Right atrium auricular region (tissue), 2 donors: ENCODE results near the gene HSPA5. TPM values are rescaled to one million over a fixed set of nuclear protein-coding genes. Genes with fewer than 3 reads are reported as not detected.

Experiments used
- DNase-seq: peaks from one replicate; pipeline ENCODE4 v3.0.0-alpha.2; 2019; ENCODE audit warnings: low spot score
- H3K27ac ChIP-seq, 2 donors: fragments of 200-600 bp; sonication (generic); 1 replicate in 1 of 2; 2 replicates in 1 of 2; pipeline ENCODE4 v1.5.1; 2016 to 2019
- H3K27me3 ChIP-seq, 2 donors: fragments of 200-600 bp; sonication (generic); one replicate each; pipeline versions ENCODE4 v1.5.1 to v1.6.0; 2017 to 2019
- H3K36me3 ChIP-seq: fragments of 200-600 bp; sonication (generic); one replicate; pipeline ENCODE4 v1.5.1; 2016
- H3K4me1 ChIP-seq, 2 donors: fragments of 200-600 bp; sonication (generic); one replicate each; pipeline versions ENCODE4 v1.5.1 to v1.6.0; 2017 to 2019
- H3K4me3 ChIP-seq, 2 donors: fragments of 200-600 bp; sonication (generic); 1 replicate in 1 of 2; 2 replicates in 1 of 2; pipeline ENCODE4 v1.5.1; 2017 to 2019; ENCODE audit warnings: mild to moderate bottlenecking in 1 of 2, moderate library complexity in 1 of 2
- H3K9me3 ChIP-seq, 2 donors: fragments of 200-600 bp; sonication (generic); one replicate each; pipeline ENCODE4 v1.5.1; 2019
- total RNA-seq, 2 donors: library from RNA; depleted of rRNA; stranded (reverse); fragments of >200 nt; gene quantifications; one replicate each; pipeline ENCODE4 v1.1.0, GENCODE V29; 2016
- TF ChIP-seq, protein P1 (sequence below), 2 donors: fragments of 200-600 bp; sonication (generic); IDR thresholded peaks; one replicate each; pipeline ENCODE4 v1.5.1; 2019; ENCODE audit warnings: antibody characterized with exemption in 2 of 2

HSPA5 gene
- total RNA-seq, 2 donors from 2014 or later, result 128 to 162 TPM

DNA sequence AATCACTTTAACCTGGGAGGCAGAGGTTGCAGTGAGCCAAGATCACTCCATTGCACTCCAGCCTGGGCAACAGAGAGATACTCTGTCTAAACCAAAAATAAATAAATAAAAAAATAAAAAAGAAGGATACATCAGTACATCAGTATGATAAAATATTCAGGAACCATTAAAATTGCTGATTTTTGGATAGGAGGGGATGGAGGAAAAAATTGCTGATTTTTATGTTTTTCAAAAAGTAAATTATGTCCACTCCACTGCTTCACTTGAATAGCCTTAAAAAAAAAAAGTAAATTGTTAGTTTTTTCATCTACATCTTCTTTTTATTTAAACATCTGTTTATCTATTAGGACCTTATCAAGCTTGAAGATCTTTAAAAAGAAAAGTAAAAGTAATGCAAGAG lies 13.1 kb upstream of the HSPA5 start:
- DNase-seq, result no peak

DNA sequence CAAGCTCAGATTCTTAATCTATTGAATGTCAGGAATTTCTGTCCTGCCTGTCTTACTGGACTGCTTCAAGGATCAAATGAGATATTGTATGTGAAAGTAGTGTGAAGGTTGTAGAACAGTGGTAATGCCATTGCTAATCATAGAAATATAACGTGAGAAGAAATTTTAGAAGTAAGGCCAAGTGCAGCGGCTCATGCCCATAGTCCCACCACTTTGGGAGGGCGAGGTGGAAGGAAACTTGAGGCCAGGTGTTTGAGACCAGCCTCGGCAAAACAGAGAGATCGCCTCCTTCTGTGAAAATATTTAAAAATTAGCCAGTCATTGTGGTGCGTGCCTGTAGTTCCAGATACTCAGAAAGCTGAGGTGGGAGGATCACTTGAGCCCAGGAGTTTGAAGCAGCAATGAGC lies 5.1 kb upstream of the HSPA5 start:
- DNase-seq, result no peak
- no peaks in the 10 kb centered on the region for H3K27me3 ChIP-seq
- TF ChIP-seq, protein P1, sequence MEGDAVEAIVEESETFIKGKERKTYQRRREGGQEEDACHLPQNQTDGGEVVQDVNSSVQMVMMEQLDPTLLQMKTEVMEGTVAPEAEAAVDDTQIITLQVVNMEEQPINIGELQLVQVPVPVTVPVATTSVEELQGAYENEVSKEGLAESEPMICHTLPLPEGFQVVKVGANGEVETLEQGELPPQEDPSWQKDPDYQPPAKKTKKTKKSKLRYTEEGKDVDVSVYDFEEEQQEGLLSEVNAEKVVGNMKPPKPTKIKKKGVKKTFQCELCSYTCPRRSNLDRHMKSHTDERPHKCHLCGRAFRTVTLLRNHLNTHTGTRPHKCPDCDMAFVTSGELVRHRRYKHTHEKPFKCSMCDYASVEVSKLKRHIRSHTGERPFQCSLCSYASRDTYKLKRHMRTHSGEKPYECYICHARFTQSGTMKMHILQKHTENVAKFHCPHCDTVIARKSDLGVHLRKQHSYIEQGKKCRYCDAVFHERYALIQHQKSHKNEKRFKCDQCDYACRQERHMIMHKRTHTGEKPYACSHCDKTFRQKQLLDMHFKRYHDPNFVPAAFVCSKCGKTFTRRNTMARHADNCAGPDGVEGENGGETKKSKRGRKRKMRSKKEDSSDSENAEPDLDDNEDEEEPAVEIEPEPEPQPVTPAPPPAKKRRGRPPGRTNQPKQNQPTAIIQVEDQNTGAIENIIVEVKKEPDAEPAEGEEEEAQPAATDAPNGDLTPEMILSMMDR (IDR thresholded peaks at IDR 0.05), result no peak
- no peak overlapping the region for H3K27ac ChIP-seq
- no peak overlapping the region for H3K4me3 ChIP-seq
- H3K4me1 ChIP-seq, result peaks cover 0 to 7% of the 10 kb centered on the region in 2 donors
- no peaks in the 10 kb centered on the region for H3K36me3 ChIP-seq
- H3K9me3 ChIP-seq, result no peaks in the 10 kb centered on the region

More for the DNA sequence above, 13.1 kb upstream of the HSPA5 start:
- TF ChIP-seq, protein P1 (IDR thresholded peaks at IDR 0.05), result no peak
- no peak overlapping the region for H3K27ac ChIP-seq
- no peaks in the 10 kb centered on the region for H3K36me3 ChIP-seq
- H3K9me3 ChIP-seq, result no peaks in the 10 kb centered on the region
- H3K4me1 ChIP-seq, result no peaks in the 10 kb centered on the region
- H3K4me3 ChIP-seq, result no peak overlapping the region
- no peaks in the 10 kb centered on the region for H3K27me3 ChIP-seq

- no peak for DNase-seq
- peaks cover 22% of the 10 kb centered on the region for H3K36me3 ChIP-seq
- no peaks in the 10 kb centered on the region for H3K27me3 ChIP-seq
- H3K9me3 ChIP-seq, result no peaks in the 10 kb centered on the region
- TF ChIP-seq, protein P1 (IDR thresholded peaks at IDR 0.05), result no peak
- H3K4me1 ChIP-seq, result peaks cover 0 to 21% of the 10 kb centered on the region in 2 donors
- no peak overlapping the region for H3K27ac ChIP-seq
- H3K4me3 ChIP-seq, result no peak overlapping the region
Observed at GRCh38 chr9:125243792-125244260, 2.7 kb upstream of the HSPA5 start.

- Histone ChIP-seq H3K4me3 (peak overlapping the region; percentile 72 to 91), H3K27me3 (no peaks in the 10 kb centered on the region), H3K9me3 (no peaks in the 10 kb centered on the region), H3K4me1 (peaks cover 0 to 38% of the 10 kb centered on the region in 2 donors), H3K27ac (peak overlapping the region; percentile 89 to 98), H3K36me3 (peaks cover 39% of the 10 kb centered on the region)
- TF ChIP-seq, protein P1 (IDR thresholded peaks at IDR 0.05), result no peak
- DNase-seq, result peak; percentile 64
Observed at GRCh38 chr9:125241863-125242739, 958 bp upstream of the HSPA5 start.

DNA sequence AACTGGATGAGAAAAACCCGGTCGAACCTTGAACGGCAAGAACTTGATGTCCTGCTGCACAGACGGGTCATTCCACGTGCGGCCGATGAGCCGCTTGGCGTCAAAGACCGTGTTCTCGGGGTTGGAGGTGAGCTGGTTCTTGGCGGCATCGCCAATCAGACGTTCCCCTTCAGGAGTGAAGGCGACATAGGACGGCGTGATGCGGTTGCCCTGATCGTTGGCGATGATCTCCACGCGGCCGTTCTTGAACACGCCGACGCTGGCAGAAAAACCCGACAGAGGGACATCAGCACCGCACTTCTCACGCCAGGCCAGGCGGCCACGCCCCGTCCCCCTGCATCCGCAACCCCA lies 519 bp downstream of the HSPA5 start:
- TF ChIP-seq, protein P1 (IDR thresholded peaks at IDR 0.05), result no peak
- peaks cover 54% of the 10 kb centered on the region for H3K36me3 ChIP-seq
- peaks cover 0 to 53% of the 10 kb centered on the region in 2 donors for H3K4me1 ChIP-seq
- H3K27ac ChIP-seq, result peak overlapping the region; percentile 92 to 96
- no peaks in the 10 kb centered on the region for H3K27me3 ChIP-seq
- DNase-seq, result peak; percentile 61
- H3K4me3 ChIP-seq, result peak overlapping the region; percentile 91 to 97
- H3K9me3 ChIP-seq, result no peaks in the 10 kb centered on the region
